ENCODE data around the gene C1orf174. TPM values are rescaled to one million over a fixed set of nuclear protein-coding genes. Genes with fewer than 3 reads are reported as not detected.
"Not testable (repeated sequence)": the region's sequence is repeated elsewhere in the genome, so short reads cannot be mapped to it uniquely, and the experiment has no call there.

The C1orf174 gene
- total RNA-seq, 1 donor: 21.0 TPM

DNA sequence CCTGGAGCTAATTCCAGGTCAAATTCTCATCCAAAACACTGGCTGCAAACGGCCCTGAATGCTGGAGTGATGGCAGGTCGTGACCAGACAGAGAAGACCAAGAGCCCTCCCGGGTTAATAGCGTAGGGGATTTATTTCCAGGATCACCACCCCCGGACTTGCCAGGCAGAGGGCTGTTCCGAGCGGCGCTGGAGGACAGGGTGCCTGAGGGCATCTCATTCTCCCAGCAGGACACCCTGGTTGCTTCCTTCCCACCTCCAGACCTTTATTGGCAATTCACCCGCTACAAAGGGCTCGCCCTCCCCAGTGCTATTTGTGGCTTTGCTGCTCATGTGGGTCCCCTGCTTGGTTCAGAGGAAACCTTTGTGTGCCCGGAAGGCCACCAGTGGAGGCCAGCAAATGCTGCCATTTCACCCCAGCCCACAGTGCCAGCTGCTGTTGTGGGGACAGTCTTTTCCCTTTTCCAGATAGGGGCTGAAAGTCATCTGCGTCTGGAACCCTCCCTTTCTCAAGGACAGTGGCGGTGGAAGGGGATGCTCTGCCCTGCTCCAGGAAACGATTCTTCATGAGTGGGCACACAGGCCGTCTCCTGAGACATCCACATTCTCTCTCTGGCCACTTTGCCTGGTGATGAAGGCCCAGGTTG is 19.0 kb upstream of the C1orf174 start:
- Histone ChIP-seq H3K4me3 (ENCODE audit: low read length) (no peak overlapping the region), H3K27me3 (ENCODE audit: insufficient read depth, low read length) (no peaks in the 10 kb centered on the region), H3K9me3 (ENCODE audit: low read depth, low read length) (no peaks in the 10 kb centered on the region), H3K4me1 (ENCODE audit: insufficient read depth, low read length) (no peaks in the 10 kb centered on the region)

DNA sequence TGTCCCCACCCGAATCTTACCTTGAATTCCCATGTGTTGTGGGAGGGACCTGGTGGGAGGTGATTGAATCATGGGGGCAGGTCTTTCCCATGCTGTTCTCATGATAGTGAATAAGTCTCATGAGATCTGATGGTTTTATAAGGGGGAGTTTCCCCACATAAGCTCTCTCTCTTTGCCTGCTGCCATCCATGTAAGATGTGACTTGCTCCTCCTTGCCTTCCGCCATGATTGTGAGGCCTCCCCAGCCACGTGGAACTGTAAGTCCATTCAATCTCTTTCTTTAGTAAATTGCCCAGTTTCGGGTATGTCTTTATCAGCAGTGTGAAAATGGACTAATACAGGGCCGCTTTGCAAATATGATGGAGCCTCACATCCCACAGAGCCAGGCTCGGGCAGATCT is 18.3 kb upstream of the C1orf174 start:
- H3K27me3 ChIP-seq (ENCODE audit: insufficient read depth, low read length); H3K4me3 ChIP-seq (ENCODE audit: low read length); H3K9me3 ChIP-seq (ENCODE audit: low read depth, low read length); H3K4me1 ChIP-seq (ENCODE audit: insufficient read depth, low read length): not testable (repeated sequence)

DNA sequence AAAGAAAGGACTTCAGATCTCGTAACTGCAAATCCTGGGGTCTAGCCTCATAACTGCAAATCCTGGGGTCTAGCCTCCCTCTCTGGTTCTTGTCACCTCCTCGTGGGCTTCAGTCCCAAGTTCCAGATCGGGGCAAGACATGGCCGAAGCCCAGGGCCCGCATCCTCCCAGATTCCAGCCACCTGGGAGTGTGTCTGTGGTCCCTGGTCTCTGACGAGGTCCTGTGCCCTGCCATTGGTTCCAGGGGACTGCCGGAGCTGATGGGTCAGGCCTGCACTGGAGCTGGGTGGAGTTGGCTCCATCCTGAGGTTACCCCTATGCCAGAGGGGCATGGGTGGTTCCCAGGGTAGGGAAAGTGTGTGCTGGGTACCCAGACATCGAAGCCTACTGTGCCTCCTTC is 17.7 kb upstream of the C1orf174 start:
- Histone ChIP-seq H3K4me3 (ENCODE audit: low read length) (no peak overlapping the region), H3K9me3 (ENCODE audit: low read depth, low read length) (no peaks in the 10 kb centered on the region), H3K4me1 (ENCODE audit: insufficient read depth, low read length) (no peaks in the 10 kb centered on the region), H3K27me3 (ENCODE audit: insufficient read depth, low read length) (no peaks in the 10 kb centered on the region)

DNA sequence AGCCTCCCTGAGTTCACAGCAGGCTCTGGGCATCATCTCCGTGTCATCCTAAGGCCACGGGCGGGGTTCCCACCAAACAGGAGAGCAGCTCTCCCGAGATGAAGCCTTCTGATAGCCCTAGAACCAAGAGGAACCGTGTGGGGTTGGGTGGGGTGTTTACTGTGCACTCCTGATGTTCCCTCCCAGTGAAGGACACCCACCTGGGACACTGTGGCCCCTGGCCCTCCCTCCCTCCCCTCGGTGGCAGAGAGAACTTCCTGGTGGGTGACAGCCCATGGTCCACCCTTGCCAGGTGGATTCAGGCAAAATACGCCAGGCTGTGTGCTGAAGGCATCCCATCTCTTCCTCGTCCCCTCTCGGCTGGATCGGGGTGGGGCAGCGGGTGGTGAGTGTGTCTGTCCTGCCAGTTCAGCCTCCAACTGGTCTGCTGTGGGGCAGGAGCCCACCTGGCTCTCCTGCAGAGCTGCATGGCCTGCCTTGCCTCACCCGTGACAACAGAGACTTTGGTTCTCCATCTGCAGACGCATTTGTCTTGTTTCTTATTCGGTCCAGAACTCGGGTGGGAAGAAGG is 15.6 kb upstream of the C1orf174 start:
- no peak overlapping the region for H3K4me3 ChIP-seq (ENCODE audit: low read length)
- no peaks in the 10 kb centered on the region for H3K9me3 ChIP-seq (ENCODE audit: low read depth, low read length)
- peaks cover 5% of the 10 kb centered on the region for H3K4me1 ChIP-seq (ENCODE audit: insufficient read depth, low read length)
- H3K27me3 ChIP-seq (ENCODE audit: insufficient read depth, low read length): no peaks in the 10 kb centered on the region

DNA sequence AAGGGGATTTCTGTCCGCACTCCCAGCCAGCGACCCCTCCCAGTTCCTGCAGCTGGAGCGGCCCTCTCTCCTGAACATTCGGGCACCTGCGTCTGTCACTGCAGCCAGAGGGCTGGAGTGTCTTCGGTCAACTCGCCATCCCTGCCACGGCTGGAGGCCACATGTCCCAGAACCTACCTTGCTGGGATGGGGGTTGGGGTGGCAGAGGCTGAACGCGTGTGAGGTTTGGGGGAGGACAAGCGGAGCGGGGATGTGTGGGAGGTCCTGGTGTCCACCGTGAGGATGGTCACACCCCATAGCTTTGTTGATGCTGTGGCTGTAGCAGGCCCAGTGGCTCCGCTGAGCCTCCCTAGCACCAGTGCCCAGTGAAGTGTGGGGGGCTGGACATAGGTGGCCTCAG is 14.8 kb upstream of the C1orf174 start:
- no peak overlapping the region for H3K4me3 ChIP-seq (ENCODE audit: low read length)
- H3K9me3 ChIP-seq (ENCODE audit: low read depth, low read length): no peaks in the 10 kb centered on the region
- H3K27me3 ChIP-seq (ENCODE audit: insufficient read depth, low read length): no peaks in the 10 kb centered on the region
- peaks cover 7% of the 10 kb centered on the region for H3K4me1 ChIP-seq (ENCODE audit: insufficient read depth, low read length)

DNA sequence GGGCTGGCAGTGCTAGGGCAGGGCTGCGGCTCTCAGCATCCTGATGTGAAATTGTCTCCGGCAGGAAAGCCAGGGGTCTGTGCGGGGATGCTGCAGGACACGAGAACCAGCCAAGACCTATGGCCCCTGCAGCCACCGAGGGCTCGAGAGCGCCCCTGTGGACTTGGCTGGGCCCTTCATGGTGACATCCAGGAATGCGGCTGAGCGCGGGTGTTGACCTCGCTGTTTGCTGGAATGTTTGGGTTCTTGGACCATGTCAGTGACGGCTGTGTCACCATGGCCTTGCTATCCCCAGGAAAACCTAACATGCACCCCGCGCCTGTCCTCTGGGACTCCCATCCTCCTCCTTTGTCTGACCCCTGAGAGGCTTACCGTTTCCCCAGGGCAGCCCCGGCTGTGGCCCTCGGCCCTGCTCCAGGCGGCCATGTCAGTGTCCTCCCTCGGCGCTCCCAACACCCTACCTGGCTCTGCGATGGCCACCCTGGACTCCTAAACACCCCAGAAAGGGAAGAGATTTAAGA is 14.3 kb upstream of the C1orf174 start:
- Histone ChIP-seq H3K4me3 (ENCODE audit: low read length) (no peak overlapping the region), H3K4me1 (ENCODE audit: insufficient read depth, low read length) (peaks cover 7% of the 10 kb centered on the region), H3K9me3 (ENCODE audit: low read depth, low read length) (no peaks in the 10 kb centered on the region), H3K27me3 (ENCODE audit: insufficient read depth, low read length) (no peaks in the 10 kb centered on the region)

DNA sequence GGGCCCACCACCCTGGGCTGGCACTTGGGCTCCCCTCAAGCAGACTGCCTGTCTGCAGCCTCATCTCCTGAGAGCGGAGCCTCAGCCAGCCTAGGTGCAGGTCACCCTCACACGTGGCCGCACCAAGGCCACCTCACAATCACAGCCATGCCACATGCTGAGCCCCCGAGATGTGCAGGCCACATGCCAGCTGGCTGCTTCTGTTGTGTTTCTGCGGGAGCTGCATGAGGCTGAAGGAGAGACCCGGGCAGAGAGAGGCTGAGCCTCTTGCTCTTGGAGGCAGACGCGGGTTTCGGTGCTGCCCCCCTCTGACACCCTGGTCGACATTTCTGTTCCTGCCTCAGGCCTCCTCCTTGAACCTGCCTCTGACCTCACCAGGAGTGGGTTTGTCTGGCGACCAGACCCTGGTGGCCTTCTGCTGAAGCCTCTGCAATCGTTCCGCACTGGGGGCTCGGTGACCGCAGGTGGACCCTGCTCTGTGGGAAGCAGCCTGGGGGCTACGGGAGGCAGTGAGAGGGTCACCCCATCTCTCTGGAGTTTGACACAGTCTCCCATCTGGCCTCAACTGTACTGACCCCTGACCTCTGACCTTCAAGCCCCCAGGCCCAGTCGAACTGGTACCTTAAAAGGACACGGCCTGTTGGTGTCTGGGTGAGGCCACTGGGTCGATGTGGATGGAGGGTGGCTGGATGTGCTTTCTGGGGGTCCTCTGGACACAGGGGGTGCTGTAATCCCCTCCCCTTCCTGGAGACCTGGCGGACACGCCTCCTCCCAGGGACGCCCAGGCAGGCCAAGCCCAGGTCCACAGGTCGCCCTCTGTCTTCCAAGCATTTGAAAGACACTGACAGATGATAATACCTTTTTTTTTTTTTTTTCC is 13.0 kb upstream of the C1orf174 start:
- peaks cover 7% of the 10 kb centered on the region for H3K4me1 ChIP-seq (ENCODE audit: insufficient read depth, low read length)
- no peaks in the 10 kb centered on the region for H3K9me3 ChIP-seq (ENCODE audit: low read depth, low read length)
- H3K27me3 ChIP-seq (ENCODE audit: insufficient read depth, low read length): no peaks in the 10 kb centered on the region
- H3K4me3 ChIP-seq (ENCODE audit: low read length): no peak overlapping the region

DNA sequence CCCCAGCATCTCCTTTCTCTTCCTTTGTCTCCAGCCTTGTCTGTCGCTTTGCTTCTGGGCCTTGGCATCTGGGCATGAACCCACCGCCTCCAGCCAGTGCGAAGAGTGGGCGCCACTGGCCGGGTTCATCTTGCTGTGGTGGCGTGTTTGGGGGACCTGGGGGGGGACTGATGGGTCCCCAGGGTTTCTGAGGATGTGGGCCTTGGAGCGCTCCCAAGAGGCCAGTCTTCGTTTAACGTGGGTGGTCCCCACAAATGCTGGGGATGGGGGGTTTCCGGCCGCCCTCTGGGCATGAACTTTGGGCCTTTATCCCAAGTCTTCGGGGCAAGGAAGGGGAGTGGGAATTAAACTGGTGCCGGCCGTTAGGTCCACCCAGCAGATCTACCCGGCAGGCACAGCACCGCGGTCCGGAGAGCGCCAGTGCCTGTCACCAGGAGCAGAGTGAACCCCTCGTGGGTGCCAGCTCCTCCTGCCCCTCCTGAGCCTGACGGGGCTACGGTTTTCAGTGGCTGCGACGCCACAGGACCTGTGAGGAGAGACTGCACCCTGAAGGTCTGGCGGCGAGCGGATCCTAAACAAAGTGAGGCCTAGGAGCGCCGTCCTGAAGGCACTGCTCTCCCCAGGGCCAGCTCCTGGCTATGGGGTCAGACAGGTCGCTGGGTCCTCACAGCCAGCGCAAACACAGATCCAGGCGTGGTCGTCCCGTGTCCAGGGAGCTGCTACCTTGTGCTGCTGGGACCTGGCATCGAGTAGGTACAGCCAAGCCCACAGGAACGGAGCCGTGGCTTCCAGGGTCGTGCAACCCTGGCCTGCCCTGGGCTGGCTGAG is 12.1 kb upstream of the C1orf174 start:
- Histone ChIP-seq H3K9me3 (ENCODE audit: low read depth, low read length) (no peaks in the 10 kb centered on the region), H3K4me3 (ENCODE audit: low read length) (no peak overlapping the region), H3K27me3 (ENCODE audit: insufficient read depth, low read length) (no peaks in the 10 kb centered on the region), H3K4me1 (ENCODE audit: insufficient read depth, low read length) (peaks cover 7% of the 10 kb centered on the region)

DNA sequence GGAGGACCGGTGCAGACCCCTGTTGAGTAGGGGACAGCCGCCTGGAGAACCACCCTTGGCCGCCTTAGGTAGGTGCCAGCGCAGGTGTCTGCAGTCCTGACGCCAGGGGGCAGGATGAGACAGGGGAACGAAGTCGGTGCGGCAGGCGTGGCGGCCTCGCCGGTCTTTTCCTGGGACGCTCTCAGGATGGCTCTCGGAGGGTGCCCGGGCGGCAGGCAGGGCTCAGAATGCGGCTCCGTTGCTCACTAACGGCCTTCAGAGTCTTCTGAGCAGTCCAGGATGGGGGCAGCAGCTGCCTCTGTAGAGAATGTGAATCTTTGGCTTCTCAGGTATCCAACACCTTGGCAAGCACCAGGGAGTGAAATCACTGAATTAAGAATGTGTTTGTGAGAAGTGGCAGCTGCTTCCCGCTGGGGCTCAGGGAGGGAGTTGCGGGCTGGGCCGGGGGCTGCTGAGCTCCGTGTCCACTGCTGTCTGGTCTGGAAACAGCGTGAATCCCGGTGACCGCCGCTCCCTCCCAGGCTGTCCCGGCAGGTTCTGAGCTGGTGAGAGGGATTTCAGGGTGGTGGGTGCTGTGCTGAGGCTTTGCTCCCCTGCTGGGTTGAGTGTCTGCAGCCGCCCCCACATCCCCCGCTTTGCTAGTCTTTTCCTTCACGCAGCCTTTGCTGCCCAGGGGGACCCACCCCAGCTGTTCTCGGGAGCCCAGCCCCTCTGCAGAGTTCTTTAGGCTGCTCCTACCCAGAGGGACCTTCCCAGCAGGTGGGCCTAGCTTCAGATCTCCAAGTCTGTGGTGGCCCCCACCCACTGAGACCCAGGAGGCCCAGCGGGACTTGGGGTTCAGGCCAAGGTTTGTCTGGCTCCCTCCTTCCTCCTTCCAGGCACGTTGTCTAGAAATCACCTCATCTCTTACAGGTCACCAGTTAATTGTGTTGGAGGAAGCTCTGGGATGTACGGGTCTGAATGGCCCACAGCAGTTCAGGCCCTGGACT is 11.1 kb upstream of the C1orf174 start:
- Histone ChIP-seq H3K4me1 (ENCODE audit: insufficient read depth, low read length) (peaks cover 7% of the 10 kb centered on the region), H3K27me3 (ENCODE audit: insufficient read depth, low read length) (no peaks in the 10 kb centered on the region), H3K9me3 (ENCODE audit: low read depth, low read length) (no peaks in the 10 kb centered on the region), H3K4me3 (ENCODE audit: low read length) (no peak overlapping the region)

DNA sequence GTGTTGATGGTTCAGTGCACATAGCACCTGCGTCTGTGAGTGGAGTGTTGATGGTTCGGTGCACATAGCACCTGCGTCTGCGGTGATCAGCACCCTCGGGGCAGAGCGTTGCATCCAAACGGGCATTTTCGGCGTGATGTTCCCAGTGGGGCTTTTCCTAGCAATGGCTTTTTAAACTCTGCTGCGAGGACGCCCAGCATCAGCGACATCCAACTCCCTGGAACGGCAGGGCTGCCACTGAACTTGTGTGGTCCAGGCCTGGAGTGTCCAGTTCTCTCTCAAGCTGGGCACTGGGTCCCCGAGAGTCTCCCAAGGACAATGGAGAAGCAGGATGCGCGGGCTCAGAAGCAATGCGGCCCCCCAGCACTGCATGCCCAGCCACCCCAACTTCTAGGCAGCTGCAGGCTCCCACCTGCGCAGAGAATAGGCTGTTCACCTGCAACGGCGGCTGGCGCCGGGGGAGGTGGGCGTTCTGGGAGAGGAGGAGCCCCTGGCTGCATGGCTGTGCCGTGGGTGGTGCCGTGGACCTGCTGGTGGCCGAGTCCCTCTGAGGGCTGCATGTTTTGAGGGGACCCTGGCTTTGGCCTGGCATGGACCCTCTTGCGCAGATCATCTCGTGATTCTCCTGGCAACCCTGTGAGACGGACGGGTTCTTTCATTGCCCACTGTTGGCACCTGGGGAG is 10.1 kb upstream of the C1orf174 start:
- peaks cover 7% of the 10 kb centered on the region for H3K4me1 ChIP-seq (ENCODE audit: insufficient read depth, low read length)
- no peaks in the 10 kb centered on the region for H3K9me3 ChIP-seq (ENCODE audit: low read depth, low read length)
- H3K27me3 ChIP-seq (ENCODE audit: insufficient read depth, low read length): no peaks in the 10 kb centered on the region
- H3K4me3 ChIP-seq (ENCODE audit: low read length): no peak overlapping the region

DNA sequence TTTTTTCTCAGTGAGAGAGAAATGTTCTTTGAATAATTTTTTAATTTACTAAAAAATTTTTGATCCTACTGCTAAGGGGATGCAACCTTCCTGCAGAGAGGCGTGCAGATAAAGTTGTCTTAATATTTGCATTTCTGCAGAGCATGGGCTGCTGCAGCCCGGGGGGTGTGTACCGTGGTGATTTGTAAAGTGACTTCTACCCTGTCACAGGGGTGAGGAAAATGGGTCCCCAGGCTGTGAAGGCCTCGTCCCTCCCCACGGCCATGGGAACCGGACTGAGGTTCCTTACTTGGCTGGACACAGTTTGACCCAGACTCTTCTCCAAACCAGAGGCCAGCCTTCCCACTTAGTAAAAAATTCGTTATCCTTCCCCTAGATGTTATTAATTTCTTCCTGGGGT is 9.5 kb upstream of the C1orf174 start:
- H3K9me3 ChIP-seq (ENCODE audit: low read depth, low read length): no peaks in the 10 kb centered on the region
- no peaks in the 10 kb centered on the region for H3K27me3 ChIP-seq (ENCODE audit: insufficient read depth, low read length)
- no peak overlapping the region for H3K4me3 ChIP-seq (ENCODE audit: low read length)
- H3K4me1 ChIP-seq (ENCODE audit: insufficient read depth, low read length): peaks cover 7% of the 10 kb centered on the region

DNA sequence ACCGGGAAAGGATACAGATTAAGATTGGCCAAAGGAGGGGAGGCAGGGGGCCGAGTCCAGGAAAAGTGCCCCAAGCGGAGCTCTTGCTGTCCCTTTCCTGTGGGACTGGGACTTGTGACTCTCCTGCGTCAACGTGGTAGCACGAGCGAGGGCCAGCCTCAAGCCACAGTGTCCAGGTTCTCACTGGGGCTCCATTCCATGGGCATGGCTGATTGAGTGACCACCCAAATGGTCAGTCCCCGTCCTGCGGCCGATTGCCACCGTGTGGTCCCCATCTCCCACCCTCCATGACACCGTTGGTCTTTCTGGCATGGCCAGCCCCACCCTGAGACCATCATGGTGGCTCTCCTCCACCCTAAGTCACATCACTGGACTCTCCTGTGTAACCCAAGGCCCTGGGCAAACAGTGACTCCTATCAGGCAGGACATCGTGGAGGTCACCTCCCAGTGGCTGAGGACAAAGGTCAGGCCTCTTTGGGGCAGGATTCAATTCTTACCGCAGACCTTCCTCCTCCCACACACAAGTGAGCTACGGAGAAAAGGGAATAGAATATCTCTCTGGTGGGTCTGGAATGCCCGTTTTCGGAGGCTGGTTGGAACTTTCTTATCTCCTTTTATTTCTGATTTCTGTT is 8.9 kb upstream of the C1orf174 start:
- H3K9me3 ChIP-seq (ENCODE audit: low read depth, low read length): no peaks in the 10 kb centered on the region
- no peak overlapping the region for H3K4me3 ChIP-seq (ENCODE audit: low read length)
- H3K27me3 ChIP-seq (ENCODE audit: insufficient read depth, low read length): no peaks in the 10 kb centered on the region
- H3K4me1 ChIP-seq (ENCODE audit: insufficient read depth, low read length): peaks cover 9% of the 10 kb centered on the region

DNA sequence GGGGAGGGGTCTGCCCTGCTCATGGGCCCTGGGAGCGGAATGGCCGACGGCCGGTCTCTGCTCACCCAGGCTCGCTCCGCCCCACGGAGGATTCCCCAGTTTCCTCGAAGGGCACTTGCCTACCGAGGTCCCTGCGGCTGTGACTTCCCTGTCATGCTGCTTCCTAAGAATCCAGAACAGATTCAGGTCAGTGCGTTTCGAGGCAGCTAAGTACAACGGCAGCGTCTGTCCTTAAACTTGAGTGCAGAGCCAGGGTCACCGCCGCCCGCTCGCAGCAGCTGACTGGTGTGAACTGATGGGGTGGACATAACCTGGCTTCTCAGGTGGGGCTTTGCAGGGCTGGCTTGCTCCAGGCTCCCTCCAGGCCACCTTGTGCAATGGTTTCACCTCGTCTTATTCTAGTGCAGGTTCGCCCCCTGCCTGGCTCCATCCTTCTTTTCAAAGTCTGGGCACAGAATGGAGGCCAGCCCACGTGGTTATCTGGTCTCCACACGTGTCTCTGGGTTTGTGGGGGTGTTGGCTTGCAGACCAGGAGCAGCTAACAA is 7.6 kb upstream of the C1orf174 start:
- Histone ChIP-seq H3K4me1 (ENCODE audit: insufficient read depth, low read length) (peaks cover 22% of the 10 kb centered on the region), H3K4me3 (ENCODE audit: low read length) (no peak overlapping the region), H3K9me3 (ENCODE audit: low read depth, low read length) (no peaks in the 10 kb centered on the region), H3K27me3 (ENCODE audit: insufficient read depth, low read length) (no peaks in the 10 kb centered on the region)
